Activated CD4-positive, alpha-beta T cell treated with anti-CD3 and anti-CD28 coated beads, Interleukin-2, amount 50 U/mL, for 16 hours (primary cell): Measurements from ENCODE around the gene ZNF385B.

Experiments used
- DNase-seq: peaks from one replicate; pipeline ENCODE4 v3.0.0-alpha.2; 2020

ZNF385B gene

GRCh38 chr2:179622112-179622511 lies 239.3 kb downstream of the ZNF385B start:
- no peak for DNase-seq

DNA sequence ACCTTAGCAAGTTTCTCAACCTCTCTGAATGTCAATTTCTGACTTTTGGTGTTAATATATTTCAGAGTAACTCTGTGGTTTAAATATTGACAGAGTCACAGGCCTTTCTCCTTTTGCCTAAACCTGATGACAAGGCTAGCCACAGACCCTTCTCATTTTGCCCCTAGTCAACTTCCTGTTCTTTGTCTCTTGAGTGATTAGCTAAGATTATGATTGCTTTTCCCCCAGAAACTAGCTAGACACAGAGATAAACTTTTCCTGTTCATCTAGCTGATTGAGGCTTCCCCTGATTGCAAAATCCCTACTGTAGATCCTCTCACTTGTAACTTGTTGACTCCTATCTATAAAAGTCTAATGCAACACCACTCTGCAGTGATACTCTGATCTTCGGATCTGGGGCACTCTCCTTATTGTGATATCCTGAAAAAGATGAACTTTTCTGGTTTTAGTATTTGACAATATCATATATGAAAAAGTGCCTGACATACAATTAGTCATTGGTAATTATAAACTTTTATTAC lies 241.4 kb downstream of the ZNF385B start:
- DNase-seq: peak; percentile 0

DNA sequence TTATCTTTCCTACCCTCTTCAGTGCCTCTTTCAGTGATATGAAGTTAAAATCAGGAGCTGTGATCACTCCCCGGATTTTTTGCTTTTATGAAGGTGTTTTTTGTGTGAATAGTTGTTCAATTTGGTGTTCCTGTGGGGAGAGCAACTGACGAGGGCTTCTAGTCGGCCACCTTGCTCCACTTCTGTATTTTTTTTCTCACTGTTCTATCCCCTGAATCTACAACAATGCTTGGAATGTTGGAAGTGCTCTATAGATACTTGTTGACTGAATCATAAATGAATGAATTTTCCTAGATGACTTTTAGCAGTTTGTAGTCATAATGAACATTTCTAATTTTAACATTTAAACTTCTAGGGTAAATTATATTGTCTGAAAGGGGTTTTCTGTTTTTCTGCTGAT lies 247.3 kb downstream of the ZNF385B start:
- no peak for DNase-seq

GRCh38 chr2:179613701-179614100 lies 247.7 kb downstream of the ZNF385B start:
- no peak for DNase-seq

DNA sequence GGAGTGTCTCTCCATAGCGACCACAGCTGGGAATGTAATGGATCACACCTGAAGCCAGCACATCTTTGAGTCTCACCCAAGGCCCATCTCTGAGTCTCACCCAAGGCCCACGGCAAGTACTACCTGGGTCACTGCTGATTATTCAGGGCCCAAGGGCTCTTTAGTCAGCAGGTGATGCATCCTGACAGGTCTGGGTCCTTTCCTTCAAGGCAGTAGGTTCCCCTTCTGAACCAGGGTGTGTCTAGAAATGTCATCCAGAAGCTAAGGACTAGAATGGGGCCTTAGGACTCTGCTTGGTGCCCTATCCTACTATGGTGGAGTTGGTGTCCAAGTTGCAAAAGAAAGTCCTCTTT lies 248.1 kb downstream of the ZNF385B start:
- no peak for DNase-seq

GRCh38 chr2:179612591-179613298 lies 248.7 kb downstream of the ZNF385B start:
- no peak for DNase-seq

- DNase-seq: no peak
Observed at GRCh38 chr2:179612108-179612507, 249.3 kb downstream of the ZNF385B start.

DNA sequence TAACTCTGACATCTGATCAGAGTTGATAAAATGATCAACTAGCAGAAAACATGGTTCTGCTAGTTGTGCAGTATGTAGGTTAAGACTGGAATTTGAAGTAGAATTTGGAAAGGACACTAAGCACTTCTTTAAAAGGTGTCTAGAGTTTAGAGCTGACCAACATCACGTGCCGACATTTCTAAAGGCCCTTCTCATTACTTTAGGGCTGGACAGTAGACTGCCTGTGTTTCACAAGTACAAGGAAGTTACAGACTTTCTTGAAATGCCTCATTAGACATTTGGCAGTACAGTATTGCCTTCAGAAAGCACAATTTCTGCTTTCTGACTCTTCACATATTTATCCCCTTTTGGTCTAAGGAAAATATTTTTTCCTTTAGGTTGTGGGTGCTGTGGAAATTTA lies 255.3 kb downstream of the ZNF385B start:
- no peak for DNase-seq

GRCh38 chr2:179605341-179605740 lies 256.1 kb downstream of the ZNF385B start:
- DNase-seq: no peak

DNA sequence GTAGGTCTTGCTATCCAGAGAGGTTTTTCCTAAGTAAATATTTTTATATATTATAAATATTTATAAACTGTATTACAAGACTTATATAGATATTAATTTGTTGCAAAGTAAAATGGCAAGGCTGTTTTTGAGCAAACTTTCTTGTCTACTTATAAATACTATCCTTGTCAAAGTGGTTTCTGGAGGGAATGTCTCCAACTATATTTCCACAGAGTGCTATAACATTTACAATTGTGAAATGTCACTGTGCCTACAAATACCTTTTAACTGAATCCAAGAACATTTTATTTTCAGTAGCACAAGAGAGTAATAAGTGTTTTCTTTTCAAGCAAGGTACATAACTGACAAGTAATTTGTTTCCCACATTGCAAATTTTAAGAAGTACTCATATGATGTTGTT lies 256.8 kb downstream of the ZNF385B start:
- DNase-seq: no peak

DNA sequence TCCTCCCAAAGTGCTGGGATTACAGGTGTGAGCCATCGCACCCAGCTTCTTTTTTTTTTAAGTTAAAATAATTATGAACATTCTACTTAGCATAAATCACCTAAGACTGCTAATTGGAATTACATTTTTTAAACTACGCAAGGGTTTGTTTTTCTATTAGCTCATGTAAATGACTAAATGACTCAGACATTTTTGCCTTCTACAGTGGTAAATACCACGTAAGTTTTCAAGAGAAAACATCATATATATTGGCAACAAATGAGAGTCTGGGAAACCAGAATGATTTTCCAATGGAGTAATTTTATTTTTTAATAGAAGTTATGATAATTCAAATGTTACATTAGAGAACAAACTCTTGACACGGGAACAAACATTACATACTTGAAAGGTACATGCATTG lies 259.0 kb downstream of the ZNF385B start:
- DNase-seq: no peak

GRCh38 chr2:179596018-179596417 lies 265.4 kb downstream of the ZNF385B start:
- no peak for DNase-seq

DNA sequence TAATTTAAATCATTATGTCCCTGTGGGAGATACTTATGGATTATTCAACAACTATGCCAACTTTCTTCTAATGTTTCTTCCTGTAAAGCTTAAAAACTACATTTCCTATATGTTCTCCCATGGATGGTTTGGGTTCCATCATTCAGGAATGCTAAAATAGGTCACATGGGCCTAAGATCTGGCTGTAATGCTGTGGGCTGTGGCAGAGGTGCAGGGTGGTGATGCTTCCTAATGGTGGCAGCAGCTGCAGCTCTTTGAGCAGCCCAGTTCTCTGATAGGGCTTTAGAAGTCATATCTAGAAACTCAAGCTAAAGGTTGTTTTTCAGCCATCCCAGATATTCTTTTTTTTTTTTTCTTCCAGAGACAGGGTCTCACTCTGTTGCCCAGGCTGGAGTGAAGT lies 266.1 kb downstream of the ZNF385B start:
- DNase-seq: no peak

- DNase-seq: no peak
Observed at GRCh38 chr2:179594268-179595112, 266.9 kb downstream of the ZNF385B start.

DNA sequence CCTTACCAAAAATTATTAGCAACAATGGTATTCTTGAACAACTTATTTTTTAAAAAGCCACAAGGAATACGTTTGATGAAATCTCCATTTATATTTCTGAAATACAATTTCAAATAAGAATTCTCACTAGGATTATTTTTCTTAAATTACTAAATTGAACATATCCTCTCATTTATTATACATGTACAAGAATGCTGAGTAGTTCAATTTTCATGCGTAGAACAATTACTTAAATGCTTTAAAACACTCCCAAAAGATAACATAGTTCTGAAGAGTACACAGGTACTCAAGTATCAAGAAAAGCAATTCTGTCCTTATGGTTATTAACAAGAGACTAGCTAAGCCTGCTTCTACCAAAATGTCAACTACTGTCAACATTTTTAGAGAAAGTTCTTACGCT lies 268.1 kb downstream of the ZNF385B start:
- DNase-seq: no peak

- no peak for DNase-seq
Observed at GRCh38 chr2:179592167-179592936, 269.1 kb downstream of the ZNF385B start.

GRCh38 chr2:179591690-179592089 lies 269.7 kb downstream of the ZNF385B start:
- no peak for DNase-seq

DNA sequence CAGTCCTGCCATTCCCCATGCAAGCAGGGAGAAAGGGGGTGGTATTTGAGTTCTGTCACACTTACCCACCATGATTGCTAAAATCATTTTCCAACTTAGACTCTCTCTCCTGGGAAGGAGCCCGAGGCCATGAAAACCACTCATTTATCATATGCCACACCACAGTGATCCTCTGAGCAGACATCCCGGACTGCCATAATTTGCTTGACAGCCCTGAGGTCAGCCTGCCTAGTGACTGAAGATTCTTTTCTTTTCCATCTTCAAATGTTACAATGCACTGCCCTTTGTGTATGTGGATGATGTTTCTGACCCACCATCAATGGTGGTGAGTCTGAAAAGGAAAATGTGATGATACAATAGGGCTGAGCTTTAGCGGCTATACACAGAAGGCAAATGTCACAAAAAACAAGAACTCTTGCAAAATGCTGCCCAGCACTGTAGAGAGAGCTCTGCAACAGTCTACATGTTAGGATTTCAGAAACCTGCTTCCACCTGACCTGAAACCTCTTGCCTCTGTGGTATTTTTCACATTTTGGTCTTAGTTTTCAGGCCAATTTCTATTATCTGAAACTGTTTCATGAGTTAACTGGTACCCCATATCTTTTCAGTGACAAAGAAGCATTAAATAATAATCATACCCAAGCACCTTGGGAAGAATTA lies 272.8 kb downstream of the ZNF385B start:
- DNase-seq: no peak

- no peak for DNase-seq
Observed at GRCh38 chr2:179584760-179585159, 276.7 kb downstream of the ZNF385B start.

DNA sequence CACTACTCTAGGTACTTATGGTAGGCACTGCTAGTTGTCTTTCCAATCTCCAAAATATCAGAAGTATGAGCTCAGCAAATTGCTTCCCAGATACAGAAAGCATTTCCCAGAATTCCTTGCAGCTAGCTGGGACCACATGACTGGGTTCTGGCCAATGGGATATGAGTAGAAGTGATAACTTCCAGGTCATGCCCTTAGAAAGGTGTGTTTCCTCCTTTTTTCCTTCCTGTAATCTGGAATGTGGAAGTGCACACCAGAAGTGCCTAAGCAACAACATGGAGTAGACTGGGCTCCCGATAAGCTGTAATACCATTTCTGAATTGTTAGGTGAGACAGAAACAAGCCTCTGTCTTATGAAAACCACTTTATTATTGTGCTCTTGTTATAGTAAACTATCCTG lies 279.8 kb downstream of the ZNF385B start:
- no peak for DNase-seq

GRCh38 chr2:179580378-179581146 lies 280.9 kb downstream of the ZNF385B start:
- no peak for DNase-seq

DNA sequence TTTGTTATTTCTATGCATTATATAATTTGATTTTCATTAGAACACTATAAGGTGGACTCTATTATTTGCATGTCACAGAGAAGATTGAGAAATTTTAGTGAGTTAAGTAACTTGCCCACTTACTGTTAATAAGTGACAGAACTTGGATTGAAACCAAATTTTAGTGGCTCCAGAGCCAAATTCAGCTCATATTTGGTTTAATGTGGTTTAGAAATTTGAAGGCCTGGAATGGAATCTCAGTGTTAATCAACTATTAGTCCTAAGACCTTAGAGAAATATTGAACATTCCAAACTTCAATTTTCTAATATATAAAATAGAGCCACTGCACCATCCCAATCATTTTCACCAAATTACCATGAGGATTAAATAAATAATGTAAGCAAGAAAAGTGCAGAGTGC lies 281.6 kb downstream of the ZNF385B start:
- DNase-seq: no peak
